Stomach smooth muscle (tissue), 2 donors: Measurements from ENCODE around the gene TRIM7.
"Not testable (repeated sequence)": the region's sequence is repeated elsewhere in the genome, so short reads cannot be mapped to it uniquely, and the experiment has no call there.

ENCODE experiments used
- H3K27ac ChIP-seq: one replicate; pipeline ENCODE4 v1.7.0; 2013; ENCODE audit warnings: mild to moderate bottlenecking, low read length, inconsistent platforms
- H3K27me3 ChIP-seq, 2 donors: one replicate each; pipeline ENCODE4 v1.7.0; 2013; ENCODE audit warnings: low read length in 2 of 2; ENCODE audit not compliant: insufficient read depth in 2 of 2, control insufficient read depth in 1 of 2
- H3K36me3 ChIP-seq, 2 donors: one replicate each; pipeline ENCODE4 v1.7.0; 2013; ENCODE audit warnings: low read length in 2 of 2; ENCODE audit not compliant: control insufficient read depth in 2 of 2, insufficient read depth in 2 of 2
- H3K4me1 ChIP-seq: one replicate; pipeline ENCODE4 v1.7.0; 2013; ENCODE audit warnings: low read length; ENCODE audit not compliant: control insufficient read depth, insufficient read depth
- H3K4me3 ChIP-seq, 2 donors: one replicate each; pipeline ENCODE4 v1.7.0; 2013; ENCODE audit warnings: low read length in 2 of 2
- H3K9ac ChIP-seq, 2 donors: one replicate each; pipeline ENCODE4 v1.7.0; 2013; ENCODE audit warnings: low read length in 2 of 2, mild to moderate bottlenecking in 1 of 2
- H3K9me3 ChIP-seq, 2 donors: one replicate each; pipeline ENCODE4 v1.7.0; 2013; ENCODE audit warnings: low read length in 2 of 2; ENCODE audit not compliant: control insufficient read depth in 2 of 2
- donor health status: healthy.
- donor health status: Pancreatic carcinoma.

Gene TRIM7

GRCh38 chr5:181181650-181182565 is 23.1 kb downstream of the TRIM7 start:
- no peak overlapping the region for H3K27ac ChIP-seq
- no peaks in the 10 kb centered on the region for H3K9me3 ChIP-seq
- H3K27me3 ChIP-seq = no peaks in the 10 kb centered on the region
- peaks cover 10% of the 10 kb centered on the region for H3K4me1 ChIP-seq
- no peak overlapping the region for H3K4me3 ChIP-seq
- H3K36me3 ChIP-seq = no peaks in the 10 kb centered on the region
- H3K9ac ChIP-seq = no peak overlapping the region

- peaks cover 21 to 22% of the 10 kb centered on the region in 2 donors for H3K27me3 ChIP-seq
- H3K9ac ChIP-seq, H3K36me3 ChIP-seq, H3K9me3 ChIP-seq, H3K4me3 ChIP-seq, H3K27ac ChIP-seq, H3K4me1 ChIP-seq: not testable (repeated sequence)
These were observed 27.4 kb downstream of the TRIM7 start for GRCh38 chr5:181177559-181177958.

DNA sequence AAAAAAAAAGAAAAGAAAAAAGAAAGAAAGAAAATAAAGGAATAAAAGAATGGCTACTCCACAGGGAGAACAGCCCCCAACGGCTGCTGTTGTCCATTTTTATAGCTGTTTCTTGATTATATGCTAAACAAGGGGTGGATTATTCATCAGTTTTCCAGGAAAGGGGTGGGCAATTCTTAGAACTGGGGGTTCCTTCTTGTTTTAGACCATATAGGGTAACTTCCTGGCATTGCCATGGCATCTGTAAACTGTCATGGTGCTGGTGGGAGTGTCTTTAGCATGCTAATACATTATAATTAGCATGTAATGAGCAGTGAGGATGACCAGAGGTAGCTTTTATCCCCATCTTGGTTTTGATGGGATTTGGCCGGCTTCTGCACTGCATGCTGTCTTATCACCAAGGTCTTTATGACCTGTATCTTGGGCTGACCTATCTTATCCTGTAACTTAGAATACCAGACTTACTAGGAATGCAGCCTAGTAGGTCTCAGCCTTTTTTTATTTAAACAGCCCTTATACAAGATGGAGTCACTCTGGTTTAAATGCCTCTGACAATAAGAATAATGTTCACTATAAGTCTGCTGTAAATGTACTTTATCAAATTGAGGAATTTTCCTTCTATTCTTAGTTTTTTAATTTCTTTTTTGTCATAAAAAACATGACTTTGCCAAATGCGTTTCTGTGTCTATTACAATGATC is 28.6 kb downstream of the TRIM7 start:
- H3K4me3 ChIP-seq = no peak overlapping the region
- H3K36me3 ChIP-seq = no peaks in the 10 kb centered on the region
- no peak overlapping the region for H3K9ac ChIP-seq
- peaks cover 0 to 2% of the 10 kb centered on the region in 2 donors for H3K9me3 ChIP-seq
- no peaks in the 10 kb centered on the region for H3K4me1 ChIP-seq
- H3K27ac ChIP-seq = no peak overlapping the region
- H3K27me3 ChIP-seq = peaks cover 28 to 31% of the 10 kb centered on the region in 2 donors

DNA sequence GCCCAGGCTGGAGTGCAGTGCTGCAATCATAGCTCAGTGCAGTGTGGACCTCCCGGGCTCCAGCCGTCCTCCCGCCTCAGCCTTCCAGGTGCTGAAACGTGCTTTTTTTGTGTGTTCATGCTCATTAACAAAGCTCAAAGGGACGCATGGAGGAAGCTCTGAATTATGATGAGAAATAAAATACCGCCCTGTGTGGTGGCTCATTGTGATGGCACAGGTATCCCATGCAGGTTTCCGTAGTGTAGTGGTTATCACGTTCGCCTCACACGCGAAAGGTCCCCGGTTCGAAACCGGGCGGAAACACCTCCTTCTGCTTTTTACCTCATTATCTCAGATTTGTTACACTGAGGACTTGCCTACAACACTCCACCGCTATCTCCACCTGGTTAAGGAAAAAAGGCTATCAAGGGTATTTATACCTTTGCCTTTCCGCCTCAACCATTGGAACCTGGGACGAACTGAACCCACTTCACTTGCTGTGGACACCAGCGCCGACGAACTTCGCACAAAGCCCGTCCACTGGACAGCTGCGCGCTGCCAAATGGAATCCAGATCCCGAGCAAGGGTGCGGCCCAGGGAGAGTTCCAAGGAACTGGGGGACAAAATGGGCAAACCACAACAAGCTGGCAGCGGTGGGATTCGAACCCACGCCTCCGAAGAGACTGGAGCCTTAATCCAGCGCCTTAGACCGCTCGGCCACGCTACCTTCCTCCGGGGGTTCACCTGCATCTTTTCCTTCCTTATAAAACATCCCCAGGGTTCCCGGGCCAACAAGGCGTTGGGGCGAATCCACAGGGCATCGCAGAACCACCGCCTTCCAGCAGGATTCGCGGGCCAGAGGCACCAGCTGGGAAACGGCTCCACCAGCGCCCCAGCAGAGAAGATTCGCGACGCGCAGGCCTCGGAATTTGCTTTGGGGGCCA is 31.3 kb downstream of the TRIM7 start:
- Histone ChIP-seq H3K9me3 (peaks cover 0 to 2% of the 10 kb centered on the region in 2 donors), H3K36me3 (no peaks in the 10 kb centered on the region), H3K27me3 (peaks cover 52 to 55% of the 10 kb centered on the region in 2 donors), H3K27ac (no peak overlapping the region), H3K9ac (no peak overlapping the region), H3K4me1 (no peaks in the 10 kb centered on the region), H3K4me3 (no peak overlapping the region)

- Histone ChIP-seq H3K4me1 (no peaks in the 10 kb centered on the region), H3K4me3 (no peak overlapping the region), H3K27ac (no peak overlapping the region), H3K36me3 (no peaks in the 10 kb centered on the region), H3K9ac (no peak overlapping the region), H3K27me3 (peaks cover 57 to 62% of the 10 kb centered on the region in 2 donors), H3K9me3 (peaks cover 0 to 4% of the 10 kb centered on the region in 2 donors)
These were observed 32.0 kb downstream of the TRIM7 start for GRCh38 chr5:181173027-181173419.

- H3K36me3 ChIP-seq = no peaks in the 10 kb centered on the region
- no peak overlapping the region for H3K9ac ChIP-seq
- no peak overlapping the region for H3K4me3 ChIP-seq
- H3K27me3 ChIP-seq = peaks cover 63 to 72% of the 10 kb centered on the region in 2 donors
- H3K4me1 ChIP-seq = no peaks in the 10 kb centered on the region
- H3K27ac ChIP-seq = no peak overlapping the region
- H3K9me3 ChIP-seq = peaks cover 0 to 4% of the 10 kb centered on the region in 2 donors
These were observed 33.2 kb downstream of the TRIM7 start for GRCh38 chr5:181171782-181172181.

DNA sequence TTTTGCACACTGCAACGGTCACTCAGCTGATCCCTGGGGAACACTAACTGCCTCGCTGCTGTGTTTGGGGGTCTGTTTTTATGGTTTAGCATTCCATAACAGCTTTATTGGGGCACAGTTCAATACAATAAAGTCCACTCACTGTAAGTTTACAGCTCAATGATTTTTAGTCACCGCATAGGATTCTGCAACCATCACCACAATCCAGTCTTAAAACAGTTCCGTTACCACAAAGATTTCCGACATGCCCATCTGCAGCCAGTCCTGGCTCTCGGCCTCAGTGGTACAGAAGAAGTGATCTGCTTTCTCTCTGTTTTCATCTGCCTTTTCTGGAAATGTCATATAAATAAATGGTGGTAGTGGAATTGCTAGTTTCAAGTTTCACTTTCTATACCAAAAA is 34.0 kb downstream of the TRIM7 start:
- H3K27me3 ChIP-seq = peaks cover 68 to 72% of the 10 kb centered on the region in 2 donors
- no peaks in the 10 kb centered on the region for H3K4me1 ChIP-seq
- H3K4me3 ChIP-seq = no peak overlapping the region
- H3K9me3 ChIP-seq = peaks cover 0 to 4% of the 10 kb centered on the region in 2 donors
- no peaks in the 10 kb centered on the region for H3K36me3 ChIP-seq
- H3K9ac ChIP-seq = no peak overlapping the region
- H3K27ac ChIP-seq = no peak overlapping the region

DNA sequence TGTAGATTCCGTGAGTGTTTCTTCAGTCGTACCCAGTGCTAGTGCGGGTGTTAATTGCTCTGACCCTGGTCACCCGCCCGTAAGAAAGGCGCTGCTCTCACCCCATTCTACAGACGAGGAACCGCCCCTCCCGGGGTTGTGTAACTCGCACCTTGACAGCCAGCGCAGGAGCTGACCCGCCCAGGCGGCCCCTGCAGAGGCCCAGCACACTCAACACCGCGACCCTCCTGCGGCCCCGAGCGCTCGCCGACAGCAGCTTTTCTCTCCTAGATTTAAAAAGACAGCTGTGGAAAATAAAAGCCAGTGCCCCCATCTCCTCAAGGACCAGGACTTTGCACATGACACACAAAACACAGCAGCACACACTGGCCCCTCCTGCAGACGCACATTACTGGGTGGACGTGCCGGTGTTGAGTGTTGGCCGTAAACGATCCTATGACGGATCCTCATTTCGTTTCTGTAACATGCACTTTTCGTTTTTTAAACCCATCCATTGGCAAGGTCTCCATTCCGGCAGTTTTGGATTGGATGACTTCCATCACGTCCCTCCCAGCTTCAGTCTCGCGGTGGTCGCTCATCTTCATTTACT is 34.7 kb downstream of the TRIM7 start:
- Histone ChIP-seq H3K4me3 (no peak overlapping the region), H3K9me3 (peaks cover 0 to 4% of the 10 kb centered on the region in 2 donors), H3K36me3 (no peaks in the 10 kb centered on the region), H3K4me1 (no peaks in the 10 kb centered on the region), H3K27ac (no peak overlapping the region), H3K9ac (no peak overlapping the region), H3K27me3 (peaks cover 73 to 77% of the 10 kb centered on the region in 2 donors)

- not testable (repeated sequence) for H3K4me1 ChIP-seq, H3K4me3 ChIP-seq, H3K9me3 ChIP-seq, H3K36me3 ChIP-seq, H3K27ac ChIP-seq, H3K9ac ChIP-seq
- peaks cover 71 to 79% of the 10 kb centered on the region in 2 donors for H3K27me3 ChIP-seq
These were observed 35.3 kb downstream of the TRIM7 start for GRCh38 chr5:181169459-181170236.
